ENCODE measurements around the gene B3GNT9. TPM values are rescaled to one million over a fixed set of nuclear protein-coding genes. Genes with fewer than 3 reads are reported as not detected.

The B3GNT9 gene
- total RNA-seq, 3 donors from 2014 or later (not counting 1 experiment from before 2014, with no cell fraction given): 0.80 to 1.3 (median 1.0) TPM

DNA sequence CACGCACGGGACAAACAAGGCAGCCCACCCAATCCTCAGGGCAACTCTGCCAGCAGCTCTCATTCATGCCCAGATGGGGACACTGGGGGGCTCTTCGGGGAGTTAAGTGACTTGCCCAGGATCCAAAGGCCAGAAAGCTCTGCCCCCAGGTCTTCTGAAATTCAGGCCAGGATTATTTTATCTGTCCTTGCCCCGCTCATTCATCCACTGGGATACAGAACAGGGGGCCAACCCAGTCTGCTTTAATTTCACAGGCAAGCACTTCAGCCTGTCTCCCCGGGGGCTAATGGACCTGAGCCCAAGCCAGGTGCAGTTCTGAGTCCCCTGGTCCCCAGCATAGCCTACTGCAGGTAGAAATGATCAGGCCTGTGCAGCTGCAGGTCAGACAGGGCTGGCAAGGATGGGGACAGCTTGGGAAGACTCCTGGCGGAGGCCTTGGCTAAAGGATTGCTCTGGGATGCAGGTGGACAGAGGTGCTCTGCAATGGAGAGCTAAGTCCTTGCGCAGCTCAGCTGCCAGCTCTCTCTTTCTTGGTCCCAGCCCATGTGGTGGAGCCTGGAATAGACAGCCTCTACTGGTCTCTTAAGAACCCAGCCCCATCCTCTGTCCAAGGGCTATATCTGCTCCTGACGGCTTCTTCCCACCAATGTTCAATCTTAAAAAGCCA, 766 bp upstream of the B3GNT9 start:
- H3K27ac Mint-ChIP-seq: no peak overlapping the region

DNA sequence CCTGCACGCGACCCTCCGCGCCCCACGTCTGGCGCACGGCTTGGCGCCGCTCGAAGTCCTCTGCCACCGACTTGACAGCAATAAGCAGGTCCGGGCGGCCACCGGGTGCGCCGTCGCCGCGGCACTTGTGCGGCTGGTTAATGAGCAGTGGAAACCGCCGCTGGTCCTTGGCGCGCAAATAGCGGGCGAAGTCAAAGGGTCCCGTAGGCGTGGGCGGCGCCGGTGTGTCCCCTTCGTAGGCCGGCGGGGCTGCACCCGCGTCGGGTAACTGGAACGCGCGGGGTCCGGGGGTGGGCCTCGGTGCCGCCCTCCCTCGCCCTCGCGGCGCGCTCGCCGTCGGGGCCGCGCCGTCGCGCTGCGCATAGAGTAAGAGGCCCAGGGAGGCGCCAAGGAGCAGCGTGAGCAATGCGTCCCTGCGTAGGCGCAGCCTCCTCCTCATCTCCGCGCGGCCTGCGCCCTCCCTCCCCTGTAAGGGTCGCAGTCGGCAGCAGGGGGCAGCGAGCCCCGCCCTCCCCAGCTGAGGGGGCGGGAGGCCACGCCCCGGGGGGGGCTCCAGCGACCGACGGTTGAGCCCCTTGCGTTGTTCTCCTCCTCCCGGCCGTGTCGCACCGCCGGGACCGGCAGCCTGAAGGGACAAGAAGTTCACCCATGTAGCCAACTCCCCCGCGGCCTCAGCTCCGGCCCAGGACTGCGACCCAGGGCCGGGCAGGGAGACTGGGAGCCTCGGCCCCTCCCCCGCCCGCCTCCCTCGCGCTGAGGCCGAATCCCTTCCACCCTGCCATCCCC, 558 bp downstream of the B3GNT9 start:
- peak overlapping the region; percentile 13 for H3K4me3 ChIP-seq (ENCODE audit: low read length)
- Mint-ChIP-seq H3K27ac (no peak overlapping the region), H3K27me3 (ENCODE audit: low read depth in 2 of 2) (peaks cover 7 to 21% of the 10 kb centered on the region in 2 donors), H3K36me3 (no peaks in the 10 kb centered on the region), H3K4me3 (no peak overlapping the region), H3K4me1 (peaks cover 0 to 16% of the 10 kb centered on the region in 2 donors), H3K9me3 (no peaks in the 10 kb centered on the region)
- WGBS (ENCODE audit: insufficient coverage): 12% methylated on average over 94 of the region's 94 CpGs
- DNase-seq (peak in 1 of 2 donors; percentile 64), ATAC-seq (peak in 2 of 3 donors; percentile 46 to 49)
- no peak overlapping the region for H3K27ac ChIP-seq (ENCODE audit: low read length)
- H3K9me3 ChIP-seq (ENCODE audit: control insufficient read depth, insufficient read depth, low read length): no peaks in the 10 kb centered on the region
- intact Hi-C loops (cut with micrococcal nuclease): no loop called here
- TF ChIP-seq CTCF (IDR thresholded peaks at IDR 0.05): no peak
- peaks cover 7% of the 10 kb centered on the region for H3K27me3 ChIP-seq (ENCODE audit: control insufficient read depth, insufficient read depth, low read length)
- H3K4me1 ChIP-seq (ENCODE audit: control insufficient read depth, insufficient read depth, low read length): peaks cover 14% of the 10 kb centered on the region
- peaks cover 18% of the 10 kb centered on the region for H3K36me3 ChIP-seq (ENCODE audit: control insufficient read depth, insufficient read depth, low read length)

More for the DNA sequence above, 766 bp upstream of the B3GNT9 start:
- Mint-ChIP-seq H3K9me3 (no peaks in the 10 kb centered on the region), H3K4me1 (peaks cover 0 to 28% of the 10 kb centered on the region in 2 donors), H3K4me3 (peak overlapping the region; percentile 74), H3K36me3 (no peaks in the 10 kb centered on the region), H3K27me3 (ENCODE audit: low read depth in 2 of 2) (peaks cover 7 to 21% of the 10 kb centered on the region in 2 donors)
- Histone ChIP-seq H3K27ac (ENCODE audit: low read length) (no peak overlapping the region), H3K4me1 (ENCODE audit: control insufficient read depth, insufficient read depth, low read length) (peaks cover 26% of the 10 kb centered on the region), H3K27me3 (ENCODE audit: control insufficient read depth, insufficient read depth, low read length) (peaks cover 7% of the 10 kb centered on the region), H3K4me3 (ENCODE audit: low read length) (no peak overlapping the region), H3K9me3 (ENCODE audit: control insufficient read depth, insufficient read depth, low read length) (no peaks in the 10 kb centered on the region), H3K36me3 (ENCODE audit: control insufficient read depth, insufficient read depth, low read length) (peaks cover 6% of the 10 kb centered on the region)
- TF ChIP-seq CTCF (IDR thresholded peaks at IDR 0.05): no peak
- WGBS (ENCODE audit: insufficient coverage): 71% methylated on average over 8 of the region's 8 CpGs
- intact Hi-C loops (cut with micrococcal nuclease): no loop called here
- DNase-seq: no peak
- ATAC-seq: no peak

DNA sequence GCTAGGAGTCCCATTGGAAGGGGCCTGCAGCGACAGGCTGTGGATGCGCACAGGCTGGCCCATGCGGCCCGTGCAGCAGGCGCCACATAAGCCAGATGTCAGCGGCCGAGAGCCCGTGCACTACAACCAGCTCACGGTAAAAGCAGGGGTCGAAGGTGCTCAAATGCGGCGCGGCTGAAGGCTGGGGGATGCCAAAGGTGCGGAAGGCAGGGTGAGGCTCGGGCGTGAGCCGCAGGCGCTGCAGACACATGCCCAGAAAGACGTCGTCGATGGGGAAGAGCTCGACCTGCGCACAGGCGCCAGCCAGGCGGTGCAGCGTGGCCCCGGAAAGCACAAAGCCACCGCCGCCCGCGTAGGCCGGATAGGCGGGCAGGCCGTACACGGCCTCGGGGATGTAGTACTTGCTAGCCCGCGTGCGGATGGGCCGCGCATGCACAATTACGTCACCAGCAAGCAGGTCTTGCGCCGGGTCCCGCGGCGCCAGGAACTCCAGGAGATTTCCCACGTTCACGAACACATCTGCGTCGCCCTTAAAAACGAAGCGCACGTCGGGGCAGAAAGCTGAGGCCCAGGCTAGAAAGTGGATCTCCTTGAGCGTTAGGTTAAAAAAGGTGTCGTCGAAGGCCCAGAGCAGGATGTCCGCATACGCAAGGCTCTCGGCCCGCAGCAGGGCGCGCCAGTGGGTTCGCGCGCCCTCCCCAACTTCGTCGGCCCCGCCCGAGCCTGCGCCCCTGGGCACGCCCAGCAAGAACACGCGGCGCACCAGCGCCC, 1.3 kb downstream of the B3GNT9 start:
- no peak for TF ChIP-seq CTCF (IDR thresholded peaks at IDR 0.05)
- no peak overlapping the region for H3K27ac ChIP-seq (ENCODE audit: low read length)
- H3K27me3 ChIP-seq (ENCODE audit: control insufficient read depth, insufficient read depth, low read length): peaks cover 7% of the 10 kb centered on the region
- H3K4me1 ChIP-seq (ENCODE audit: control insufficient read depth, insufficient read depth, low read length): peaks cover 8% of the 10 kb centered on the region
- intact Hi-C loops (cut with micrococcal nuclease): no loop called here
- ATAC-seq (no peak), DNase-seq (no peak)
- no peak overlapping the region for H3K4me3 ChIP-seq (ENCODE audit: low read length)
- no peaks in the 10 kb centered on the region for H3K9me3 ChIP-seq (ENCODE audit: control insufficient read depth, insufficient read depth, low read length)
- Mint-ChIP-seq H3K36me3 (no peaks in the 10 kb centered on the region), H3K27ac (no peak overlapping the region), H3K4me1 (peaks cover 0 to 14% of the 10 kb centered on the region in 2 donors), H3K27me3 (ENCODE audit: low read depth in 2 of 2) (peaks cover 7 to 21% of the 10 kb centered on the region in 2 donors), H3K9me3 (no peaks in the 10 kb centered on the region), H3K4me3 (peak overlapping the region; percentile 45)
- WGBS (ENCODE audit: insufficient coverage): 81% methylated on average over 77 of the region's 77 CpGs
- peaks cover 25% of the 10 kb centered on the region for H3K36me3 ChIP-seq (ENCODE audit: control insufficient read depth, insufficient read depth, low read length)
